PFSK-1 (cell line): ENCODE results near the gene NPAS1.

ENCODE experiments used
- POLR2AphosphoS5 ChIP-seq: IDR thresholded peaks from 2 replicates; pipeline ENCODE4 v1.6.1; 2012; ENCODE audit warnings: low read depth, mild to moderate bottlenecking, control low read depth, low read length, moderate library complexity
- REST ChIP-seq, 2 experiments: IDR thresholded peaks; 2 replicates each; pipeline versions ENCODE4 v1.6.1 to v1.8.0; 2011 to 2012; ENCODE audit warnings: low read depth in 2 of 2, low read length in 2 of 2, control low read depth in 1 of 2, inconsistent platforms in 1 of 2, mild to moderate bottlenecking in 1 of 2, moderate library complexity in 1 of 2; ENCODE audit not compliant: insufficient read depth in 1 of 2
- SIN3A ChIP-seq: IDR thresholded peaks from 2 replicates; pipeline ENCODE4 v1.6.1; 2012; ENCODE audit warnings: mild to moderate bottlenecking, low read length, moderate library complexity, borderline replicate concordance; ENCODE audit not compliant: insufficient read depth
- TAF1 ChIP-seq: IDR thresholded peaks from 2 replicates; pipeline ENCODE4 v1.6.1; 2012; ENCODE audit warnings: low read length, control low read depth, borderline replicate concordance; ENCODE audit not compliant: insufficient read depth

- TF ChIP-seq POLR2AphosphoS5 (no peak), REST (IDR thresholded peaks at IDR 0.05; ENCODE audit: insufficient read depth in 1 of 2, low read depth in 2 of 2, low read length in 2 of 2) (no peak), TAF1 (no peak), SIN3A (no peak)
These were observed 714 bp upstream of the NPAS1 start for GRCh38 chr19:47018923-47019322.
